Mammary epithelial cell (primary cell): ENCODE data around the gene CCDC88B.

ENCODE experiments used
- EZH2 ChIP-seq: IDR thresholded peaks from 2 replicates; pipeline ENCODE4 v1.6.1; 2012; ENCODE audit warnings: low read length, inconsistent platforms, borderline replicate concordance
- TF ChIP-seq, protein P1 (sequence below), 2 donors: IDR thresholded peaks in 1 of 2; conservative IDR thresholded peaks in 1 of 2; 2 replicates each; pipeline ENCODE4 v1.5.1; 2011 to 2012; ENCODE audit warnings: inconsistent platforms in 2 of 2, low read length in 2 of 2, mild to moderate bottlenecking in 2 of 2, control low read depth in 1 of 2, low read depth in 1 of 2; ENCODE audit not compliant: insufficient read depth in 1 of 2; ENCODE audit errors: extremely low read depth in 1 of 2

DNA sequence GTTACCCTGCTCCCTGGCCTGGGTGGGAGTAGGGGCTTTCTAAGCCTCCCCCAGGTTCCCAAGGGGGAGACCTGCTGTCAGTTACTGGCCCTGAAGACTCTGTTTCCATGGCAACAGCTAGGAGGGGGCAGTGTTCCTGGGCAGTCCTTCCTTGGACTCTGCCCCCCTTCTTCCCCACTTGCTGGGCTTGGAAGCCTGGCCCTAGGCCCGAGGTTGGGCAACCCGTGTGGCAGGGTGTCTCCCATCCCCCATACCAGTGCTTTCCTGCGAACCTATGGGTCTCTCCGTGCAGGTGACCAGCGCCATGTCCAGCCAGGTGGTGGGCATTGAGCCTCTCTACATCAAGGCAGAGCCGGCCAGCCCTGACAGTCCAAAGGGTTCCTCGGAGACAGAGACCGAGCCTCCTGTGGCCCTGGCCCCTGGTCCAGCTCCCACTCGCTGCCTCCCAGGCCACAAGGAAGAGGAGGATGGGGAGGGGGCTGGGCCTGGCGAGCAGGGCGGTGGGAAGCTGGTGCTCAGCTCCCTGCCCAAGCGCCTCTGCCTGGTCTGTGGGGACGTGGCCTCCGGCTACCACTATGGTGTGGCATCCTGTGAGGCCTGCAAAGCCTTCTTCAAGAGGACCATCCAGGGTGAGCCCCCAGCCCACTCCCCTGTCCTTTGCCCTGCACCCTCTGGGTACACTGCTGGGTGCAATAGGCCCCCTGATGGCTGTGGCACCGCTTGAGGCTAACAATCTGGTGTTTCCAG lies 33.0 kb upstream of the CCDC88B start:
- TF ChIP-seq, protein P1, sequence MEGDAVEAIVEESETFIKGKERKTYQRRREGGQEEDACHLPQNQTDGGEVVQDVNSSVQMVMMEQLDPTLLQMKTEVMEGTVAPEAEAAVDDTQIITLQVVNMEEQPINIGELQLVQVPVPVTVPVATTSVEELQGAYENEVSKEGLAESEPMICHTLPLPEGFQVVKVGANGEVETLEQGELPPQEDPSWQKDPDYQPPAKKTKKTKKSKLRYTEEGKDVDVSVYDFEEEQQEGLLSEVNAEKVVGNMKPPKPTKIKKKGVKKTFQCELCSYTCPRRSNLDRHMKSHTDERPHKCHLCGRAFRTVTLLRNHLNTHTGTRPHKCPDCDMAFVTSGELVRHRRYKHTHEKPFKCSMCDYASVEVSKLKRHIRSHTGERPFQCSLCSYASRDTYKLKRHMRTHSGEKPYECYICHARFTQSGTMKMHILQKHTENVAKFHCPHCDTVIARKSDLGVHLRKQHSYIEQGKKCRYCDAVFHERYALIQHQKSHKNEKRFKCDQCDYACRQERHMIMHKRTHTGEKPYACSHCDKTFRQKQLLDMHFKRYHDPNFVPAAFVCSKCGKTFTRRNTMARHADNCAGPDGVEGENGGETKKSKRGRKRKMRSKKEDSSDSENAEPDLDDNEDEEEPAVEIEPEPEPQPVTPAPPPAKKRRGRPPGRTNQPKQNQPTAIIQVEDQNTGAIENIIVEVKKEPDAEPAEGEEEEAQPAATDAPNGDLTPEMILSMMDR (conservative IDR thresholded peaks at IDR 0.05 in 1 of 2, IDR thresholded peaks at IDR 0.05 in 1 of 2; ENCODE audit: extremely low read depth in 1 of 2, insufficient read depth in 1 of 2, low read depth in 1 of 2, low read length in 2 of 2), result no peak
- no peak for TF ChIP-seq EZH2
